GM21390 (cell line): Measurements from ENCODE around the gene PCARE.
A peak's percentile ranks its signal among the peaks of the same experiment; 100 is the strongest.

Experiments
- ATAC-seq: cut with Tn5 transposase; IDR thresholded peaks from one replicate; pipeline ENCODE4 v1.9.1; 2021; ENCODE audit not compliant: unreplicated experiment

The PCARE gene

GRCh38 chr2:29063646-29064345 is 10.5 kb downstream of the PCARE start:
- no peak for ATAC-seq

GRCh38 chr2:29063056-29063455 is 11.3 kb downstream of the PCARE start:
- no peak for ATAC-seq

- no peak for ATAC-seq
Observed at GRCh38 chr2:29062371-29062770, 12.0 kb downstream of the PCARE start.

GRCh38 chr2:29061616-29062015 is 12.7 kb downstream of the PCARE start:
- no peak for ATAC-seq

- no peak for ATAC-seq
Observed at GRCh38 chr2:29061176-29061575, 13.1 kb downstream of the PCARE start.

- ATAC-seq = no peak
Observed at GRCh38 chr2:29060441-29060840, 13.9 kb downstream of the PCARE start.

- ATAC-seq = no peak
Observed at GRCh38 chr2:29059624-29060023, 14.7 kb downstream of the PCARE start.

GRCh38 chr2:29057006-29057405 is 17.3 kb downstream of the PCARE start:
- ATAC-seq = no peak

GRCh38 chr2:29056452-29056851 is 17.9 kb downstream of the PCARE start:
- ATAC-seq = no peak

- no peak for ATAC-seq
Observed at GRCh38 chr2:29055601-29056000, 18.7 kb downstream of the PCARE start.

GRCh38 chr2:29054430-29054829 is 19.9 kb downstream of the PCARE start:
- no peak for ATAC-seq

- ATAC-seq = no peak
Observed at GRCh38 chr2:29053670-29054400, 20.5 kb downstream of the PCARE start.

- peak; percentile 63 for ATAC-seq
Observed at GRCh38 chr2:29053223-29053622, 21.1 kb downstream of the PCARE start.

- no peak for ATAC-seq
Observed at GRCh38 chr2:29052807-29053206, 21.5 kb downstream of the PCARE start.

GRCh38 chr2:29051730-29052129 is 22.6 kb downstream of the PCARE start:
- no peak for ATAC-seq

- no peak for ATAC-seq
Observed at GRCh38 chr2:29050591-29050990, 23.7 kb downstream of the PCARE start.

GRCh38 chr2:29047083-29047845 is 27.1 kb downstream of the PCARE start:
- ATAC-seq = no peak

- no peak for ATAC-seq
Observed at GRCh38 chr2:29046321-29046720, 28.0 kb downstream of the PCARE start.

GRCh38 chr2:29044459-29044858 is 29.9 kb downstream of the PCARE start:
- ATAC-seq = no peak

GRCh38 chr2:29042561-29043075 is 31.7 kb downstream of the PCARE start:
- no peak for ATAC-seq

GRCh38 chr2:29041161-29041660 is 33.1 kb downstream of the PCARE start:
- ATAC-seq = no peak
